H1 (cell line): Measurements from ENCODE around the gene PAQR8. TPM values are rescaled to one million over a fixed set of nuclear protein-coding genes. Genes with fewer than 3 reads are reported as not detected.

Source experiments
- CTCF ChIA-PET: fragments of 300-600 bp; sonication (Branson Sonifier 250); formaldehyde crosslinking; loops from one replicate; lab custom pipeline; 2021; ENCODE audit not compliant: partially characterized antibody; lab: Charles Lee
- POLR2A ChIA-PET: fragments of 300-600 bp; sonication (Branson Sonifier 250); formaldehyde crosslinking; loops from one replicate; lab custom pipeline; 2021; ENCODE audit warnings: inconsistent platforms; ENCODE audit not compliant: partially characterized antibody; lab: Charles Lee
- DNase-seq, 2 experiments: peaks; one replicate each; pipeline versions ENCODE4 v3.0.0 to v3.0.0-alpha.2; 2010 to 2022; ENCODE audit warnings: low spot score in 2 of 2, low read depth in 1 of 2, mixed read lengths in 1 of 2
- FAIRE-seq: peaks from 2 replicates; lab custom pipeline; 2011; peaks lifted over from hg19 to GRCh38; lab: Jason Lieb, UNC
- H2AFZ ChIP-seq: 2 replicates; pipeline ENCODE4 v1.8.1; 2012; ENCODE audit warnings: low read length, inconsistent platforms
- H2AK5ac ChIP-seq: 2 replicates; pipeline ENCODE4 v1.6.1; 2013; ENCODE audit warnings: low read depth, low read length
- H2BK120ac ChIP-seq: replicated peaks from 2 replicates; pipeline ENCODE3; 2013; ENCODE audit warnings: low read depth, low read length, inconsistent platforms
- H2BK12ac ChIP-seq: 2 replicates; pipeline ENCODE4 v1.6.1; 2013; ENCODE audit warnings: low read depth, low read length
- H2BK15ac ChIP-seq: 2 replicates; pipeline ENCODE4 v1.6.1; 2013; ENCODE audit warnings: low read length
- H2BK20ac ChIP-seq: 2 replicates; pipeline ENCODE4 v1.6.1; 2013; ENCODE audit warnings: low read length
- H2BK5ac ChIP-seq: 2 replicates; pipeline ENCODE4 v1.6.1; 2013; ENCODE audit warnings: low read depth, low read length
- H3K14ac ChIP-seq: 2 replicates; pipeline ENCODE4 v1.6.1; 2013; ENCODE audit warnings: inconsistent platforms; ENCODE audit not compliant: insufficient read length
- H3K18ac ChIP-seq: 2 replicates; pipeline ENCODE4 v1.6.1; 2013; ENCODE audit warnings: low read length; ENCODE audit errors: extremely low read depth
- H3K23ac ChIP-seq: 2 replicates; pipeline ENCODE4 v1.6.1; 2013; ENCODE audit warnings: inconsistent platforms; ENCODE audit not compliant: insufficient read length
- H3K23me2 ChIP-seq: 2 replicates; pipeline ENCODE4 v1.6.1; 2013; ENCODE audit warnings: low read depth, low read length
- H3K27ac ChIP-seq: 2 replicates; pipeline ENCODE4 v1.6.1; 2011; ENCODE audit warnings: low read depth, low read length, inconsistent platforms
- H3K27me3 ChIP-seq, 4 experiments: replicated peaks in 1 of 4; 1 replicate in 1 of 4; 2 replicates in 3 of 4; pipeline versions ENCODE4 v1.6.1 to v1.8.1; 2011 to 2013; ENCODE audit warnings: low read length in 3 of 4, mild to moderate bottlenecking in 3 of 4, inconsistent platforms in 2 of 4, mixed read lengths in 2 of 4, moderate library complexity in 1 of 4; ENCODE audit not compliant: control insufficient read depth in 3 of 4, insufficient read depth in 3 of 4; ENCODE audit errors: extremely low read depth in 1 of 4
- H3K36me3 ChIP-seq, 4 experiments: 2 replicates each; pipeline versions ENCODE4 v1.6.1 to v1.8.1; 2011 to 2013; ENCODE audit warnings: mild to moderate bottlenecking in 4 of 4, low read length in 3 of 4, moderate library complexity in 2 of 4, control low read depth in 1 of 4, inconsistent platforms in 1 of 4; ENCODE audit not compliant: insufficient read depth in 4 of 4, control insufficient read depth in 2 of 4
- H3K4ac ChIP-seq: replicated peaks from 2 replicates; pipeline ENCODE3; 2013; ENCODE audit warnings: low read length, low read depth, mixed read lengths, inconsistent platforms; ENCODE audit not compliant: insufficient read length
- H3K4me1 ChIP-seq, 4 experiments: replicated peaks in 1 of 4; 1 replicate in 1 of 4; 2 replicates in 3 of 4; pipeline versions ENCODE4 v1.6.1 to v1.8.1; 2011 to 2013; ENCODE audit warnings: low read length in 3 of 4, inconsistent platforms in 2 of 4, mixed read lengths in 1 of 4; ENCODE audit not compliant: insufficient read depth in 4 of 4, control insufficient read depth in 3 of 4
- H3K4me2 ChIP-seq, 2 experiments: 2 replicates each; pipeline versions ENCODE4 v1.6.1 to v1.8.1; 2011 to 2013; ENCODE audit warnings: low read depth in 2 of 2, low read length in 2 of 2, control low read depth in 1 of 2, inconsistent platforms in 1 of 2, mild to moderate bottlenecking in 1 of 2; ENCODE audit not compliant: insufficient read depth in 1 of 2
- H3K4me3 ChIP-seq, 4 experiments: fragments of 200-600, 300-600 bp in 1 of 4; sonication (generic), shearing (Covaris generic), sonication (Bioruptor Twin) in 1 of 4; 2 replicates each; pipeline versions ENCODE4 v1.5.1 to v1.8.1; 2011 to 2016; ENCODE audit warnings: low read length in 4 of 4, low read depth in 3 of 4, control low read depth in 2 of 4, inconsistent platforms in 2 of 4, mild to moderate bottlenecking in 2 of 4, mixed read lengths in 1 of 4, moderate library complexity in 1 of 4; ENCODE audit not compliant: insufficient read depth in 2 of 4; ENCODE audit errors: extremely low read depth in 1 of 4
- H3K56ac ChIP-seq: replicated peaks from 2 replicates; pipeline ENCODE3; 2013; ENCODE audit warnings: low read depth, mild to moderate bottlenecking, mixed read lengths, low read length, inconsistent platforms; ENCODE audit not compliant: insufficient read length
- H3K79me1 ChIP-seq: 2 replicates; pipeline ENCODE4 v1.6.1; 2013; ENCODE audit warnings: low read depth, low read length, control low read depth
- H3K79me2 ChIP-seq, 2 experiments: 2 replicates each; pipeline versions ENCODE4 v1.6.1 to v1.8.1; 2012 to 2013; ENCODE audit warnings: low read length in 2 of 2, mild to moderate bottlenecking in 2 of 2, inconsistent platforms in 1 of 2; ENCODE audit not compliant: insufficient read depth in 2 of 2, control insufficient read depth in 1 of 2
- H3K9ac ChIP-seq, 4 experiments: replicated peaks in 1 of 4; 1 replicate in 1 of 4; 2 replicates in 3 of 4; pipeline versions ENCODE4 v1.6.1 to v1.8.1; 2011 to 2013; ENCODE audit warnings: low read depth in 3 of 4, low read length in 3 of 4, control low read depth in 2 of 4, mild to moderate bottlenecking in 2 of 4, moderate library complexity in 2 of 4, inconsistent platforms in 1 of 4; ENCODE audit errors: extremely low read depth in 1 of 4
- H3K9me3 ChIP-seq, 2 experiments: 2 replicates each; pipeline versions ENCODE4 v1.6.1 to v1.8.1; 2012 to 2013; ENCODE audit warnings: mild to moderate bottlenecking in 2 of 2, moderate library complexity in 2 of 2, control low read depth in 1 of 2, inconsistent platforms in 1 of 2, low read depth in 1 of 2, low read length in 1 of 2, mixed read lengths in 1 of 2; ENCODE audit not compliant: insufficient read depth in 2 of 2
- H4K20me1 ChIP-seq, 2 experiments: replicated peaks in 1 of 2; 2 replicates each; pipeline versions ENCODE3 to v1.8.1; 2011 to 2013; ENCODE audit warnings: inconsistent platforms in 2 of 2, low read length in 2 of 2, mild to moderate bottlenecking in 1 of 2; ENCODE audit not compliant: insufficient read depth in 2 of 2, control insufficient read depth in 1 of 2
- H4K5ac ChIP-seq: 2 replicates; pipeline ENCODE4 v1.6.1; 2013; ENCODE audit warnings: low read length, low read depth, mixed read lengths, inconsistent platforms; ENCODE audit not compliant: insufficient read length
- H4K8ac ChIP-seq: 2 replicates; pipeline ENCODE4 v1.8.0; 2013; ENCODE audit warnings: mild to moderate bottlenecking, moderate library complexity, low read length, inconsistent platforms; ENCODE audit not compliant: insufficient read depth; ENCODE audit errors: extremely low read depth
- H4K91ac ChIP-seq: replicated peaks from 2 replicates; pipeline ENCODE3; 2013; ENCODE audit warnings: low read length, mixed read lengths, inconsistent platforms; ENCODE audit not compliant: insufficient read length
- ATF2 ChIP-seq: IDR thresholded peaks from 2 replicates; pipeline ENCODE4 v1.6.1; 2012; ENCODE audit warnings: low read length, inconsistent platforms
- BCL11A ChIP-seq, 2 experiments: IDR thresholded peaks; one replicate each; pipeline ENCODE4 v1.6.1; 2011; ENCODE audit warnings: low read depth in 2 of 2, low read length in 2 of 2, mild to moderate bottlenecking in 2 of 2
- CHD2 ChIP-seq: IDR thresholded peaks from 2 replicates; pipeline ENCODE4 v1.6.1; 2012; ENCODE audit warnings: low read length, improper control_type of control experiment
- CTBP2 ChIP-seq: IDR thresholded peaks from 2 replicates; pipeline ENCODE4 v1.7.0; 2011; ENCODE audit warnings: borderline replicate concordance, mild to moderate bottlenecking, moderate library complexity, mixed read lengths, low read length; ENCODE audit not compliant: insufficient read depth, insufficient read length
- EGR1 ChIP-seq: IDR thresholded peaks from 2 replicates; pipeline ENCODE4 v1.6.1; 2011; ENCODE audit warnings: low read depth, low read length, borderline replicate concordance
- FOSL1 ChIP-seq: IDR thresholded peaks from 2 replicates; pipeline ENCODE4 v1.6.1; 2011; ENCODE audit warnings: mild to moderate bottlenecking, low read depth, low read length, moderate library complexity; ENCODE audit not compliant: insufficient read depth
- KDM5A ChIP-seq: fragments of 200-600 bp; IDR thresholded peaks from 2 replicates; pipeline ENCODE4 v1.7.1; 2012; ENCODE audit warnings: mild to moderate bottlenecking, low read length, inconsistent platforms, mixed read lengths
- POLR2A ChIP-seq, 2 experiments: IDR thresholded peaks; 1 replicate in 1 of 2; 2 replicates in 1 of 2; pipeline ENCODE4 v1.6.1; 2011; ENCODE audit warnings: low read depth in 2 of 2, low read length in 2 of 2, mild to moderate bottlenecking in 2 of 2; ENCODE audit errors: control extremely low read depth in 1 of 2
- SRF ChIP-seq: IDR thresholded peaks from 2 replicates; pipeline ENCODE4 v1.6.1; 2011; ENCODE audit warnings: mild to moderate bottlenecking, low read depth, low read length, moderate library complexity
- TAF1 ChIP-seq: IDR thresholded peaks from 2 replicates; pipeline ENCODE4 v1.6.1; 2011; ENCODE audit warnings: mild to moderate bottlenecking, low read depth, low read length
- TAF7 ChIP-seq: optimal IDR thresholded peaks from 2 replicates; pipeline ENCODE3; 2011; ENCODE audit warnings: low read depth, mild to moderate bottlenecking, inconsistent platforms, low read length, moderate library complexity, borderline replicate concordance
- TBP ChIP-seq: IDR thresholded peaks from 2 replicates; pipeline ENCODE4 v1.6.1; 2011; ENCODE audit warnings: low read depth, low read length, improper control_type of control experiment
- ZNF274 ChIP-seq: IDR thresholded peaks from 2 replicates; pipeline ENCODE4 v1.7.0; 2012; ENCODE audit warnings: low read length, borderline replicate concordance; ENCODE audit errors: extremely low read depth
- WGBS, 2 experiments: shearing (Covaris generic) in 1 of 2; methylation state at CpG; one replicate each; pipeline versions ENCODE4 v1.1.6 to v1.1.7; 2013 to 2015; ENCODE audit warnings: low lambda C conversion rate in 2 of 2, mixed read lengths in 2 of 2, inconsistent platforms in 1 of 2, low coverage in 1 of 2, missing lambda C conversion rate in 1 of 2; ENCODE audit not compliant: insufficient replicate concordance in 2 of 2, insufficient coverage in 1 of 2, insufficient read length in 1 of 2; ENCODE audit errors: extremely low coverage in 1 of 2, missing lambda C conversion rate in 1 of 2; 5-methylcytosine and 5-hydroxymethylcytosine counted together
- polyA plus RNA-seq, 7 experiments: library from polyadenylated mRNA; depleted of rRNA in 3 of 7; stranded (reverse) in 5 of 7; unstranded in 2 of 7; fragments of >200 nt in 5 of 7; fragments of 200-250 nt in 2 of 7; gene quantifications; 1 replicate in 5 of 7; 2 replicates in 1 of 7; 4 replicates in 1 of 7; pipeline versions ENCODE4 v1.2.1 to v1.2.3, GENCODE V29; 2011 to 2013; ENCODE audit warnings: missing spikeins in 2 of 7, mixed read lengths in 2 of 7
- total RNA-seq: library from RNA; stranded (reverse); fragmentation: NEBNext Ultra II Directional; extraction: Animal tissue kit (Norgen Biotek cat#: 25700); gene quantifications from 2 replicates; pipeline ENCODE4 v1.2.1, GENCODE V29; 2021

Gene PAQR8
- total and polyA plus RNA-seq, 2 of the 8 experiments (the other 6 are each of a cell fraction or from before 2014, with no cell fraction given) = 7.6 to 9.6 TPM

DNA sequence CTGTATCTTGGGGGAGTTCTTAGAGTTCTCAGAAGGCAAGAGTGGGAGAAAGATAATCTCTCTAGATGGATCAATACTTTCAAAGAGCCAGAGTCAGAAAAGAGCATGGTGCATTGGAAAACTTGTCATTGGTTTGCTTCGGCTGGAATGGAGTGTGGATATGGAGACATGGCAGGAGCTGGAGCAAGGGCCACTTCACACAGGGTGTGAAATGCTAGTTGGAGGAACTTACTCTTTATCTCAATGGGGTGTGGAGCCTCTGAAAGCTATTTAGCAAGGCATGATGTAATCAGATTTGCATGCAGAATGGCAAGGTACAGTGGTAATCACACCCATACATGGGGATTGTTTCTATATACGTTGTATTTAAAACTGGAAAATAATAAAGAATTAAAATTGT, 31.5 kb upstream of the PAQR8 start:
- H2BK120ac ChIP-seq = no peak overlapping the region
- H2BK20ac ChIP-seq = no peak overlapping the region
- no peaks in the 10 kb centered on the region for H3K23me2 ChIP-seq
- POLR2A ChIA-PET = no interaction called here
- no peak overlapping the region for H3K27ac ChIP-seq
- no peak overlapping the region for H3K18ac ChIP-seq
- no peak overlapping the region for H3K23ac ChIP-seq
- H3K4me2 ChIP-seq = no peak overlapping the region
- H4K91ac ChIP-seq = no peak overlapping the region
- 95% methylated on average over 2 of the region's 2 CpGs; no CpG with 5 or more reads in 1 of the 2 experiments for WGBS, 2 experiments
- no peak overlapping the region for H2BK12ac ChIP-seq
- no peaks in the 10 kb centered on the region for H3K9me3 ChIP-seq
- H3K36me3 ChIP-seq = no peaks in the 10 kb centered on the region
- CTCF ChIA-PET = interaction anchor here (1.0 to 1.7 kb wide), 5 partner anchors 10 to 44 kb away, joined by 3 to 4 read pairs (median 3); partner anchors contain the start of gene PAQR8
- H2AK5ac ChIP-seq = no peak overlapping the region
- H3K79me2 ChIP-seq = no peaks in the 10 kb centered on the region
- TF ChIP-seq POLR2A (IDR thresholded peaks at IDR 0.05; ENCODE audit: control extremely low read depth in 1 of 2, low read depth in 2 of 2, low read length in 2 of 2) (no peak), FOSL1 (no peak), ATF2 (no peak), TBP (no peak), CHD2 (no peak), CTBP2 (no peak), ZNF274 (no peak), EGR1 (no peak), SRF (no peak), TAF1 (no peak), KDM5A (no peak), TAF7 (no peak), BCL11A (IDR thresholded peaks at IDR 0.05; ENCODE audit: low read depth in 2 of 2, low read length in 2 of 2) (no peak)
- H4K20me1 ChIP-seq = no peaks in the 10 kb centered on the region
- no peak overlapping the region for H4K8ac ChIP-seq
- H3K9ac ChIP-seq = no peak overlapping the region
- H3K4me3 ChIP-seq = no peak overlapping the region
- no peak overlapping the region for H4K5ac ChIP-seq
- no peak overlapping the region for H2BK5ac ChIP-seq
- DNase-seq = no peak
- no peaks in the 10 kb centered on the region; a peak in 1 of 7 replicates for H3K27me3 ChIP-seq
- peaks cover 4 to 14% (median 7%) of the 10 kb centered on the region in 4 experiments for H3K4me1 ChIP-seq
- H3K4ac ChIP-seq = no peak overlapping the region
- no peak overlapping the region for H3K56ac ChIP-seq
- peak overlapping the region; percentile 67; the same call in 1 of the 2 replicates for H2BK15ac ChIP-seq
- FAIRE-seq = no peak
- H3K14ac ChIP-seq = no peak overlapping the region
- H3K79me1 ChIP-seq = no peaks in the 10 kb centered on the region
- H2AFZ ChIP-seq = peak overlapping the region; percentile 80
